GM18907 (cell line): ENCODE data around the gene ELAVL2.

Experiments
- ATAC-seq: cut with Tn5 transposase; IDR thresholded peaks from one replicate; pipeline ENCODE4 v1.9.1; 2021; ENCODE audit warnings: mild to moderate bottlenecking, moderate library complexity; ENCODE audit not compliant: unreplicated experiment

ELAVL2 gene

GRCh38 chr9:23774266-23774665 lies 51.8 kb downstream of the ELAVL2 start:
- no peak for ATAC-seq

DNA sequence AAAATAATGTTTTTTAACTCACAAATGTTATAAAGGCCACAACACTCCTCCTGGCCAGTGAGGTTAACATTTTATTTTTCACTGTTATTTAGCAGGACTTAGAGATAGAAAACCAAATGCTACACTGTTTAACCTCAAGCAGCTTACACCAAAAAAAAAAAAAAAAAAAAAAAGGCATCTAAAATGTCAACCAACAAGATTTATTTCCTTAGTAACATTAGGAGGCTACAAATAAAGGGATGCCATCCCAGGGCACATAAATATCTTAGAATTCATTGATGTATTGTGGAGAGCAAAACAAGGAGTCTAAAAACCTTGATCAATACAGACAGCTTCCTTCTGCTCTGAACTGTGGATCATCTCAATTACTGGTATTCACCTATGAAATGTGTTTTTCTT lies 53.7 kb downstream of the ELAVL2 start:
- no peak for ATAC-seq

DNA sequence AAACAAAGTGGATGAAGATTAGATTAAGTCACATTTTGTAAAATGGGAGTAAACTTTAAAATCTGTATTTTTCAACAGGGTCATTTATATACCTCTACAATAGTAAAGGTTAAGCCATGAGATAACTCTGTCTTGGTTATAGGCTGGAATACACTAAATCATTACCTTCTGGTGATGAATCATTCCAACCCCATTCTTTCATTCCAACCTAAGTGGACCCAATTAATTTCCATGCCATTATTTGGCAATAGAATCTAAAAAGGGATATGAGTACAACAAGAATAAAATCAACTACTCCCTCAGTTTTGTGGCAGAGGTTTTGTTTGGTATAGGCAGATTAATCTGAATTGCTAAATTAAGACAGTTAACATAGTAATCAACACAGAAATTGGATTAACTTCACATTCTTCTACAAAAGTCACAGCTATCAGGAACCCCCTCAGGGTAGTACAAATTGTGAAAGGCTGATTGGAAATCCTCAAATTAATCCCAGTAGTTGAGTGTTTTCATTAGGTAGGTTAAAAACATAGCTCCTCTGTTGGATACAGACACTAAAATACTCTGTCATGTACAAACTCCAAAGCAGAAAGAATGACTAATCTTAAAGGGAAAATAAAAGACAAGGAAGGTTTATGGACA lies 54.2 kb downstream of the ELAVL2 start:
- ATAC-seq, result no peak

DNA sequence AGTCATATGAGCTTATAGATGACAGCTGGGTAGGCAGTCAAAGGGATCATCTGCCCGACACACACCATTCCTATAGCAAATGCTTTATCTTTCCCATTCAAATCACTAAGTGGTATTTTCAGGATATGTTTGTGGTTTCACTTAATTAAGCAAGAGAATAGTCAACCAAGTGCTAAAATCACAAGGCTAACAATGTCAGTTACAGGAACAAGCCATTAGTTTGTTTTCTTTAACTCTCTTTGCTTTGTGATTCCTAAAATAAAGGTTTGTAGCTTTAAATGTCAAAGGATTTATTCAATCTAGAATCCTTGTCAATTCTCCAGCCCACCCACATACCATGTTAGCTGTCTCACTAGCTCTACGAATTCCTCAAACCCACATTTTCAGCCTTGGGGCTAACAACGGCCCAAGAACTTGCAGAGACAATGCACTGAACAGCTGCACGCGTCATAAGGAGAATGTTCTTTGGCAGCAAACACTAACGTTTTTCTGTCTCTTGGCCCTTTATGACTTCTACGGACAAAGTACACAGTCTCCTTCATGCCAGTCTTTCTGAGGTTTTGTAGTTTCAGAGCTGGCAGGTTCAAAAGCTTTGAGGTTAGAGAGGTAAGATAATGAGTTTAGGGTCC lies 56.6 kb downstream of the ELAVL2 start:
- no peak for ATAC-seq

GRCh38 chr9:23768861-23769260 lies 57.2 kb downstream of the ELAVL2 start:
- no peak for ATAC-seq

- ATAC-seq, result no peak
Observed at GRCh38 chr9:23766613-23767012, 59.4 kb downstream of the ELAVL2 start.

DNA sequence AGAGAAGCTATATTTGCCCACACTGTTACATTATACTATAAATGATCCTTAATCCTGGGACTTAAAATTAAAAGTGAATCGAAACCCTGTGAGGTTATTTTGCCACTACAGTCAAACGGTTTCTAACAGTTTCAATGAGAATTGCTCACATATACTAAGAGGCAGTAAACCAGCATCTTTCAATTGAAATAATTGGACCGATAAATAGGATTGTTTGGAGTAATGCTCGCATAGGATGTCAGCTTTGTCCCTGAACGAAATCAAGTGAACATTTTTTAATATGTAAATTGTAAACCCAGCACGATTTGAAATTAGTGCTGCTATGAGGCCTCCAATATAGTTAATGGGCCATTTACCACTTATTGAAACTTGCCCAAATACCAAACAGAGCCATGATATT lies 60.5 kb downstream of the ELAVL2 start:
- ATAC-seq, result no peak

DNA sequence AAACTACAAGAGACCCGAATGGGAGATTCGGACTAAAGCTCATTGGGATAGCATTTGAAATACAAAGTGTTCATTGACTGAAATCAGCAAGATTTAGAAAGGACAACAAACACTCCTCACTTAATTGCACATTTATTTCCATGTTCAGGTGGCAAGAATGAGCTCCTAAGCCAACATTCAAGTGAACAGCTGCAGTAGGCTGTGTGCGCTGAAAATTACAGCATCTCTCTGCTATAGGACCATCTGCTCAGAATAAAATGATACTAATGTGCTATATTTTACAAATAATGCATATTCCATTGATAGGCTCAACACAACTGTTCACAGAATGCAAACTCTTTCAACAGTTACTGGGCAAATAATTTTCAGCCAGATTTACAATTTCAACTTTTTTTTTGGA lies 61.8 kb downstream of the ELAVL2 start:
- ATAC-seq, result no peak

DNA sequence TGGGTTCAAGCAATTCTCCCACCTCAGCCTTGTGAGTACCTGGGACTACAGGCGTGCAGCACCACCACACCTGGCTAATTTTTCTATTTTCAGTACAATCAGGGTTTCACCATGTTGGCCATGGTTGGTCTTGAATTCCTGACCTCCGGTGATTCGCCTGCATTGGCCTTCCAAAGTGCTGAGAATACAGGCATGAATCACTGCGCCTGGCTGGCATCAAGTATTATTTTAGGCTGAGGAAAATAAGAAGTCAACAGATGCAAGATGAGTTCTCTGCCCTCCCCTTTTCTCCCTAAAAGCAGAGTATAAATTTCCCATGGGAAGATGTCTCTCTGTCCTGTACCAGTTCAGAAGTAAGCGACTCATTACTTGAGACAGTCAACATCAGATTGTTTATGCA lies 71.5 kb downstream of the ELAVL2 start:
- ATAC-seq, result no peak

DNA sequence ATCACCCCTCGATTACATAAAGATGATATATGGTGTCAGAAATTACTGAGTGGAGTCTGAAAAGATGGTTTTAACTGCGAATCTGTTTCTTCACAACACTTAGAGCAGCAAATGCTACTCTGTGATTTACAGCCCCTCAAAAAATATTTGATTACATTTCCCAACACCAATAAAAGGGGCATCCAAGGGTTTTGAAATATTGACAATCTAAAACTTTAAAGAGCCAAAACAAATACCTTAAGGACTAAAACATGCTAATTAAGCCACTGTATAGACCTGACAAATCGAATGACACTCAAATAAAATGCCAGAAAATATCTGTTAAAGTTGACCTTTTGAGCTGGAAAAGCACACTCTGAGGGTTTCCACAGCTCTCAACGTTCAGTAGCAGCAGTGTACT lies 73.2 kb downstream of the ELAVL2 start:
- ATAC-seq, result no peak

- ATAC-seq, result no peak
Observed at GRCh38 chr9:23751633-23752032, 74.4 kb downstream of the ELAVL2 start.

DNA sequence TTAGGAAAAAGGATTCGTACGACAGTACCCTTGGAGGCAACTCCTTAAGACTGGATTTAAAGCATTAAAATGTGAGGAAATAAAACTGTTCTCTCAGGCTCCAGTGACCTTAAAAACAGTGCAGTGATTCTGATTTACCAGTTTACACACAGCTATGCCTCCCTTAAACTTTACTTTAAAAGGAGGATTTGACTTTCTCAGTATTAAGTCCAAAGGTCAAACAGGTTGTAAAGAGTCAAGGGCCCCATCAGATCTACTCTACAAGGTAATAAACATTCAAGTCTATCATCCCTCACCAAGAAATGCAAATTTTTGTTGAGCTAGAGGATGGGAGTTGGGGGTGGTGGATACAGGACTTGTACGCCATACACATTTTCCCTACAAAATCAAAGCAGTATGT lies 75.2 kb downstream of the ELAVL2 start:
- ATAC-seq, result no peak

GRCh38 chr9:23747088-23748075 lies 78.7 kb downstream of the ELAVL2 start:
- no peak for ATAC-seq

DNA sequence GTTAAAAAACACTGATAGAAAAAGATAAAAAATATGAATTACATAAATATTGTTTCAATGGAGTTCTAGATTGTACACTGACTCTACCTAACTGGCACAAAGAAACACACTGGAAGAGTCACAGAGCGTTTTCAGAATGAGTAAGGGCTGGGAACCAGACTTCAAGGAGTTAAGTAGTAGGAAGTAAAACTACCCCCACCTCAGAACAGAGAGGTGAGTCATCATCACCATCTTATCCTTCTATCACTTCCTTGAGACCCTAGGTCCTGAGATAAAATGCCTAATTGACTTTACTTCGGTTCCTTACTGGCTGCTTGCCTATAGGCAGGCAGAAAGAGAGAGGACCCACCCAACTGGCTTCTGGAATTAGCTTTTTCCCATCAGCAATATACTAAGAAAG lies 79.7 kb downstream of the ELAVL2 start:
- no peak for ATAC-seq

DNA sequence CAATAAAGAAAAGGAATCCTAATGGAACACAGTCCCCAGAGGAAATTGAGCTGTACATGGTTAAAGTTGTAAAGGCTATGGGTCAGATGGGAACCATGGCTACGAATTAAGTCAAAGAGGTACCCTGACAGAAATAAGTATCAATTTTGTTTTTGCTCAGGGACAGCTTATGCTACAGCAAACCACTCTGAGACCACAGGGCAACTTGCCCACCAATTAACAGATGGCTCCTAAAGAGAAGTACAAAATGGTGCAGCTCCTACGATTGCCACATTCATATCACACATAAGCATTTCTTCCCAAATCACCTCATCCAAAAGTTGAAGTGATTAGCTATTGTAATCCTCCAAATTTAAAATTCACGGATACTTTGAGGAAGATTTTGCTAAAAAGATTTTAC lies 83.0 kb downstream of the ELAVL2 start:
- ATAC-seq, result no peak

DNA sequence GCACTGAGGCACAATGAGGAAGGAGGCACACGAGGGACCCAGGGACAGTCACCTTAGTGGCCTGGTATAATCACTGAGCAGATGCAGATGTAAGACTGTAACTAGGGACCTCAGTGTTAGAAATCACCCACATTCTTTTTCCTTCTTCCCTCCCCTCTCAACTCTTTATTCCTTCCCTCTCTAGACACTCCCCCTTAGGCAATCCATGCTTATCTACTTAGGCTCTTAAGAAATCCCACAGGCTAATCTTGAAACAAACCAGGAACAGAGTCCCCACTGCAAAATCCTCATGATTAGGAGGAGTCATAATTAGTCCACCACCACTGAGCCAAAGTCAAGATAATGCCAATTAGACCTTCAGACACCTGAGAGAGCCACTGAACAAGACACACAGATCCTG lies 84.7 kb downstream of the ELAVL2 start:
- no peak for ATAC-seq

- no peak for ATAC-seq
Observed at GRCh38 chr9:23740531-23740930, 85.5 kb downstream of the ELAVL2 start.

- ATAC-seq, result no peak
Observed at GRCh38 chr9:23739753-23740152, 86.3 kb downstream of the ELAVL2 start.

DNA sequence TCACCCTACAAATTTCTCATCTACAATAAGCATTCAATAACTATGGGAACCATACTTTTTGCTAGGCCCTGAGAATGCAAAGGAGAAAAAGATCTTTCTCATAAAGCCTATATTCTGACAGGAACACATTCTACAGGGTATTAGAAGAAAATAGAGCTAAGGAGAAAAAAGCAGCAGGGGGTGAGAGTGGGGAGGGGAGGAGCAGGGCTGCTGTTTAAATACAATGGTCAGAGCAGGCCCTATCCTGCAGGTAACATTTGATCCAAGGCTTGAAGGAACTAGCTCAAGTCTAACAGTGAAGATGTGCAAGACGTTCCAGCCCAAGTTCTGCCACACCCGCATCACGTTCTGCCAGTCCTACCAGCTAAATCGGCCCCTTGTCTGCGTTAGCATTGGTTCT lies 89.7 kb downstream of the ELAVL2 start:
- no peak for ATAC-seq

DNA sequence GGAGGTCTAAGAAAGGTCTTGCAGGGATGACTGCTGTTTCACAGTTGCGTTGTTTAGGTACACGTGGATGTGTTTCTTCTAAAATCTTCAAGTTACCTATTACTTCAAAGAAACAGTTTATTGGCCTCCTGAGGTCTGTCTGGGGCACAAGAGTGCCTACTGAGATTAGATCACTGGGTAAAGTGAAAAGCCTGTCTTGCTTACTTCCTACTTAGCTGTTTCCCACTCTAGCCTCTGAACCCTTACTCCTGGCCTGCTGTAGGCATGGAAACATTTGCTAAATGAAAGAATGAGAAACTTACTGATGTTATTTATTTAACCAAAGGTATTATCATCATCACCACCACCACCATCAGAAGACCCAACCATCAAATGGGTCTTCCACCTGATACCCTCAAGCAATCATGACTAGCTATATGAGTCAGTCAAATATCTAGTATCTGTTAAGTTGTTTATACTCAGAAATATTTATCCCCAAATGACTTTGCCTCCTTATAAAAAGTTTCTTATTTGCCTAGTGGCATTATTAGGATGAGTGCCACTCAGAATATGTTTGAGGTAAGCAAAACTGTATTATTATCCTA lies 92.5 kb downstream of the ELAVL2 start:
- no peak for ATAC-seq

DNA sequence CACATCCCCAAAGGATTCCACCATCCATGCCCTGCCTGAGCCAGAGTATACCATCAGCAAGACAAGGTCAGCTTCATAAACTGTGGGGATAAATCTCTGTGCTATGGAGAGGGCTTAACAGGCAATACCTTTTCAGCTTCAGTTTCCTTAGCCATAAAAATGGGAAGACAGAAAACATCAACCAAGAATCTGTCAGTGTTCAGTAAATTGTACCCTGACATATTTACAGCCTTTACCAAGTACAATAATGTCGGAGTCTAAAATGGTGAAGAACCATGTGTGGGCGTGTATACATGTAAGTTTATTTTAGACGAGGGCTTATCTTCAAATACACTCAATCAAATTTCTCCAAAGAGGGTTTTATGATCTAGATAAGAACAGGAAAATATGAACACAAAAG lies 94.7 kb downstream of the ELAVL2 start:
- ATAC-seq, result no peak

GRCh38 chr9:23730364-23730763 lies 95.7 kb downstream of the ELAVL2 start:
- ATAC-seq, result no peak
